SHP77 (cell line): Measurements from ENCODE around the gene CAPN10.
"Not testable (repeated sequence)": the region's sequence is repeated elsewhere in the genome, so short reads cannot be mapped to it uniquely, and the experiment has no call there.

Experiments
- DNase-seq, 2 experiments: peaks; one replicate each; lab custom pipeline; 2025; lab: John Stamatoyannopoulos, UW

Gene CAPN10, protein sequence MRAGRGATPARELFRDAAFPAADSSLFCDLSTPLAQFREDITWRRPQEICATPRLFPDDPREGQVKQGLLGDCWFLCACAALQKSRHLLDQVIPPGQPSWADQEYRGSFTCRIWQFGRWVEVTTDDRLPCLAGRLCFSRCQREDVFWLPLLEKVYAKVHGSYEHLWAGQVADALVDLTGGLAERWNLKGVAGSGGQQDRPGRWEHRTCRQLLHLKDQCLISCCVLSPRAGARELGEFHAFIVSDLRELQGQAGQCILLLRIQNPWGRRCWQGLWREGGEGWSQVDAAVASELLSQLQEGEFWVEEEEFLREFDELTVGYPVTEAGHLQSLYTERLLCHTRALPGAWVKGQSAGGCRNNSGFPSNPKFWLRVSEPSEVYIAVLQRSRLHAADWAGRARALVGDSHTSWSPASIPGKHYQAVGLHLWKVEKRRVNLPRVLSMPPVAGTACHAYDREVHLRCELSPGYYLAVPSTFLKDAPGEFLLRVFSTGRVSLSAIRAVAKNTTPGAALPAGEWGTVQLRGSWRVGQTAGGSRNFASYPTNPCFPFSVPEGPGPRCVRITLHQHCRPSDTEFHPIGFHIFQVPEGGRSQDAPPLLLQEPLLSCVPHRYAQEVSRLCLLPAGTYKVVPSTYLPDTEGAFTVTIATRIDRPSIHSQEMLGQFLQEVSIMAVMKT

GRCh38 chr2:240586198-240586918, at the start of gene CAPN10:
CAPN10 (plus strand) TSS chr2:240586734; CDS start chr2:240586912, 178 bp downstream.
- DNase-seq = peak; percentile 82 to 96

GRCh38 chr2:240538031-240538780, 48.3 kb upstream of the CAPN10 start:
- DNase-seq = no peak

- DNase-seq = not testable (repeated sequence)
Measured at GRCh38 chr2:240539101-240539500, 47.4 kb upstream of the CAPN10 start.

- no peak for DNase-seq
Measured at GRCh38 chr2:240539906-240540305, 46.6 kb upstream of the CAPN10 start.

DNA sequence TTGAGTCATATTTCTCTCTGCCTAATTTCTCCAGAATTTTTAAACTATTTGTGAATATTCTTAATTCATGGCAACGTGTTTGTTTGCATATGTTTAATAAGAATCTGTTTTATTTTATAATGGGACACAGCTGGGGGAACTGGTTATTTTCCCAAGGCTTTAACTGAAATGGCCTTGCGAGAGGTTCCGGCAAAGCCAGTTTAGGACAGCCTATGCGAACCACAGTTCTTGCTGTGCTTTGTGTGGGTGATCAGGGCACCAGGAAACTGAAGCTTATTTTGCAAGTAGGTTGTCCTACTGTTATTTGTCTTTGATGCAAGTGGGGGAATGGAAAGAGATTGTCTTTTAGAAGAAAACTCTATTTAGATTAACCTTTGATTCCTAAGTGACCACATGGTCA, 35.2 kb upstream of the CAPN10 start:
- DNase-seq = no peak

- no peak for DNase-seq
Measured at GRCh38 chr2:240551811-240552210, 34.7 kb upstream of the CAPN10 start.

DNA sequence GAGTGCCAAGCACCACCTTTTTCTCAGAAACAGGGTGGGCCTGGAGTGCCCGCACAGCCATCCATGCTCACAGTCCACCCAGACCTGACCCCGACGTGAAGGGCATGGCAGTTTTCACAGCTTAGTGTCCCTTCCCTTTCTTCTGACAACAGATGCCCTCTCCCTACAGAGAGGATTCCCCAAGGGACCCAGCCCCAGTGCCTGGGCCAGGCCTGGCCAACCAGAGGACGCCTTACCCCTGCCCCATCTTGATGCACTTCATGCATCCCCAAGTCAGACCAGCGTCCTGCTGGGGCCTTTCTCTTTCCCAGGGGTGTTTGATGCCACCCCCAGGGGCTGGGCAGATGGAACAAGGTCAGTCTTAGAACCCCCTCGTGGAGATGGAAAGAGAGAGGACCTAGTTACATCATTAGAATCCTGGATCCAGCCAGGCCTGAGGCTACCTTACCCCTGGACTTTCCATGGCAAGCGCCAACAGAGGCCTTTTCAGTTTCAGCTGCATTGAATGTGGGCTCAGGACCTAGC, 32.5 kb upstream of the CAPN10 start:
- DNase-seq = no peak

- DNase-seq = no peak
Measured at GRCh38 chr2:240554767-240555493, 31.6 kb upstream of the CAPN10 start.

DNA sequence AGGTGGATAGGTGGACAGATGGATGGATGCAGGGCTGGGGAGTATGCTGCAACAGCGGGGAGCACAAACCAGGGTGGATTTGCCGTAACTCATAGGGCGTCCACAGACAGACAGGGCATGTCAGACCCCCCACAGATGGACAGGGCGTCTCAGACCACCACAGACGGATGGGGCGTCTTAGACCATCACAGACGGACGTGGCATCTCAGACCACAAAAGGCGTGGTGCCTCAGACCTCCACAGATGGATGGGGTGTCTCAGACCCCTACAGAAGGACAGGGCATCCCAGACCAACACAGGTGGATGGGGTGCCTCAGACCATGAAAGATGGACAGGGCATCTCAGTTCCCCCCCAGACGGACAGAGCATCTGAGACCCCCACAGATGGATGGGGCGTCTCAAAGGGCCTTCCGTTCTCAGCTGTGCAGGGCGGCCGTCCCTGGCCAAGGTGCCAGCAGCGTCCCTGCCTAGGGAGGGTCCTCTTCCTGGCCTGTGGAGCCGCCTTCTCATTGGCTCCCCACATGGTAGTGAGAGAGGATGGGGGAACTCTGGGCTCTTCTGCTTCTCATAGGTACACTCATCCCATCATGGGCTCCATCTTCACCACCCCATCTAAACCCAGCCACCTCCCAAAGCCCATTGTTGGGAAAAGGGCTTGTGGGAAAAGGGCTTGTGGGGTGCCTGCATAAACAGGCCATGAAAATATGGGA, 30.8 kb upstream of the CAPN10 start:
- no peak for DNase-seq

GRCh38 chr2:240556553-240557100, 29.9 kb upstream of the CAPN10 start:
- peak; percentile 18 to 24 for DNase-seq

- DNase-seq = no peak
Measured at GRCh38 chr2:240557101-240557751, 29.3 kb upstream of the CAPN10 start.

GRCh38 chr2:240557808-240558207, 28.7 kb upstream of the CAPN10 start, which contains the start of gene ANKMY1:
ANKMY1 (minus strand) TSS chr2:240557988; CDS start chr2:240557335, 653 bp downstream.
- DNase-seq = no peak

GRCh38 chr2:240558236-240558761, 28.2 kb upstream of the CAPN10 start:
- no peak for DNase-seq

DNA sequence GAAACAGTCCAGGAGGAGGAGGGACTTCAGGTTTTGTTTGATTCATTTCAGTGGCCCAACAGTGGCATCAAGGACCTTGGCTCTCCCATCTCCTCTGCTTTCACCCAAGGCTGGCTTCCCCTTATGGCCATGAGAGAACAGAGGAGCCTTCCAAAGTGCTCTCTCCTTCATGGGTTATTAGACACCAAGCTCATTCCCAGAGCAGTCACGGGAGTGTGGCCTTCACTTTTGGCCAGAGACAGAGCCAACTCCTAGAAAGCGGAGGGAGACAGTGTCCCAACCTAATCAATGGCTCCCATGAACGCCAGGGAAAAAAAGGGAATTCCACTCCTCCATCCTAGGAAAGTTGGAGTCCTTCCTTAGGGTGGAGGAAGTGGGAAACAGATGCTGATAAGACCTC, 27.2 kb upstream of the CAPN10 start:
- no peak for DNase-seq

- DNase-seq = peak; percentile 70 to 80
Measured at GRCh38 chr2:240560084-240560479, 26.5 kb upstream of the CAPN10 start, which contains the start of gene DUSP28. DUSP28 (plus strand) TSS chr2:240560357; CDS start chr2:240560685, 328 bp downstream.

DNA sequence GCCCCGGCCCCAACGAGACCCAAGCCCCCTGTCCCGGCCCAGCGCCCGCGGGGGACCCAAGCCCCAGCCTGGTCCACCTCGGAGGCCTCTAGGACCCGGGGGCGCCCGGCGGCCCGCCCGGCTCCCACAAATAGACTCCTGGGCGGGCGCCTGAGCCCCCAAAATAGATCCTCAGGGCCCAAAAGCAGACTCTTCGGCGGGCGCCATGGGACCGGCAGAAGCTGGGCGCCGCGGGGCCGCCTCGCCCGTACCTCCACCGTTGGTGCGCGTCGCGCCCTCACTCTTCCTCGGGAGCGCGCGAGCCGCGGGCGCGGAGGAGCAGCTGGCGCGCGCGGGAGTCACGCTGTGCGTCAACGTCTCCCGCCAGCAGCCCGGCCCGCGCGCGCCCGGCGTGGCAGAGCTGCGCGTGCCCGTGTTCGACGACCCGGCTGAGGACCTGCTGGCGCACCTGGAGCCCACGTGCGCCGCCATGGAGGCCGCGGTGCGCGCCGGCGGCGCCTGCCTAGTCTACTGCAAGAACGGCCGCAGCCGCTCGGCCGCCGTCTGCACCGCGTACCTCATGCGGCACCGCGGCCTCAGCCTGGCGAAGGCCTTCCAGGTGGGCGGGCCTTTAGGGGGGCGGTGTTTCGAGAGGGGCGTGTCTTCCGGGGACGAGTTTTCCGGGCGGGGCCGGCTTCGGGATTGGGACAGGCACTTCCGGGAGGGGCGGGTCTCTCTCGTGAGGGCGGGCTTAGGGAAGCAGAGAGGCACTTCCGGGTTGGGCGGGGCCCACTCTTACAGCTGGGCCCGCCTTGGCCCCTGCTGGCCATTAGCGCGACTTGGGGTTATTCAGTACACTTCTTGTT, 25.8 kb upstream of the CAPN10 start:
- peak; percentile 93 to 95 for DNase-seq

DNA sequence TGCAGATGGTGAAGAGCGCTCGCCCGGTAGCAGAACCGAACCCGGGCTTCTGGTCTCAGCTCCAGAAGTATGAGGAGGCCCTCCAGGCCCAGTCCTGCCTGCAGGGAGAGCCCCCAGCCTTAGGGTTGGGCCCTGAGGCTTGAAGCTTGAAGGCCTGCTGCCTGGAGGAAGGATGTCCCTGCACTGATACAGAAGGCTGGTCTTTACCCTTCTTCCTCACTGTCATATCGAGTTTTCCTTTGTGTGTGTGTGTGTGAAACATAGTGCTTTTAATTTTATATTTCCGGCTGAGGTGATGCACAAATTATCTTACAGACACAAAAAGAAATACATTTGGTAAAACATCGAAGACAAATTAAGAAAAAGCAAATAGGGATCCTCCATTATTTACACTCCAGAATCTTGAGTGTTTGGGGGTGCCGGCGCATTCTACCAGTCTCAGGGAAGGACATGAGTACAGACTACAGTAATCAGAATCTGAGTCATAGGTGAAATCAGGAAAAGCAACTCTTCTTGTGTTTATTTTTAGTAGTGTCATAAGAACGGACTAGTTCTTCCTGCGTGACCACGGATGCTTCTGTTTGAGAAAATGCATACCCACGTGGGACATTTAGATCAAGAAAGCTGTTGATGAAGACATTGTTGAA, 25.1 kb upstream of the CAPN10 start:
- no peak for DNase-seq

- DNase-seq = not testable (repeated sequence)
Measured at GRCh38 chr2:240563231-240563630, 23.3 kb upstream of the CAPN10 start.
